ENCODE measurements around the gene KATNB1. TPM values are rescaled to one million over a fixed set of nuclear protein-coding genes. Genes with fewer than 3 reads are reported as not detected.
A peak's percentile ranks its signal among the peaks of the same experiment; 100 is the strongest.

Gene KATNB1
- total and polyA plus RNA-seq, 2 of the 8 experiments (the other 6 are each of a cell fraction or from before 2014, with no cell fraction given), result 50.2 to 60.4 TPM

DNA sequence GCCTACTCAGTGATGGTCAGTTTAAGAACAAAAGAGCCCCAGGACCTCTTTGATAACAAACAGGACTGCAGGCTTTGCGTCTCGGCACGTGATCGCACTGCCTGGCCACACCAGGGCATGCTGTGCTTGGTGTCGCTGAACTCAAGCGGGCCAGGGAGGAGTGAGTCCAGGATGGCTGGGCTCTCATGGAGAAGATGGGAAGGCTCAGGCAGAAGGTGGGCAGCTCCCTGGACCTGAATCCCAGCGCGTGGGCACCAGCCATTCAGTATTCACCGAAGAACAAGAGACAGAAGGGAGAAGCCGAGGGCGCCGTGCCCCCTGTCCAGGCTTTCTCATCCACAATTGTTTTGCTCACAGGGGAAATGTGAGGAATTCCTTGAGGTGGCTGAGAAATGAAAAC lies 11.9 kb downstream of the KATNB1 start:
- no peak for DNase-seq (ENCODE audit: low read depth in 1 of 2, low spot score in 2 of 2)
- Histone ChIP-seq H3K36me3 (ENCODE audit: control insufficient read depth in 2 of 4, insufficient read depth in 4 of 4, low read length in 3 of 4) (peaks cover 0 to 6% (median 0%) of the 10 kb centered on the region in 4 experiments; a peak in 4 of 8 replicates), H3K18ac (ENCODE audit: extremely low read depth, low read length) (no peak overlapping the region), H4K91ac (replicated peaks; ENCODE audit: insufficient read length, low read length) (no peak overlapping the region), H3K9me3 (ENCODE audit: insufficient read depth in 2 of 2, low read depth in 1 of 2, low read length in 1 of 2) (no peaks in the 10 kb centered on the region), H4K8ac (ENCODE audit: extremely low read depth, insufficient read depth, low read length) (peak overlapping the region; percentile 21; the same call in 1 of the 2 replicates), H3K9ac (replicated peaks in 1 of 4; ENCODE audit: extremely low read depth in 1 of 4, low read depth in 3 of 4, low read length in 3 of 4) (no peak overlapping the region), H3K4me2 (ENCODE audit: insufficient read depth in 1 of 2, low read depth in 2 of 2, low read length in 2 of 2) (no peak overlapping the region), H4K5ac (ENCODE audit: insufficient read length, low read depth, low read length) (no peak overlapping the region), H3K27me3 (replicated peaks in 1 of 4; ENCODE audit: control insufficient read depth in 3 of 4, extremely low read depth in 1 of 4, insufficient read depth in 3 of 4, low read length in 3 of 4) (no peaks in the 10 kb centered on the region), H2BK120ac (replicated peaks; ENCODE audit: low read depth, low read length) (no peak overlapping the region), H3K27ac (ENCODE audit: low read depth, low read length) (no peak overlapping the region), H2BK5ac (ENCODE audit: low read depth, low read length) (no peak overlapping the region), H2BK20ac (ENCODE audit: low read length) (no peak overlapping the region), H2AFZ (ENCODE audit: low read length) (no peak overlapping the region), H3K79me1 (ENCODE audit: low read depth, low read length) (no peaks in the 10 kb centered on the region), H3K23ac (ENCODE audit: insufficient read length) (no peak overlapping the region), H3K23me2 (ENCODE audit: low read depth, low read length) (no peaks in the 10 kb centered on the region), H2AK5ac (ENCODE audit: low read depth, low read length) (no peak overlapping the region), H3K4ac (replicated peaks; ENCODE audit: insufficient read length, low read depth, low read length) (no peak overlapping the region), H3K4me3 (ENCODE audit: extremely low read depth in 1 of 4, insufficient read depth in 2 of 4, low read depth in 3 of 4, low read length in 4 of 4) (no peak overlapping the region), H3K14ac (ENCODE audit: insufficient read length) (no peak overlapping the region), H3K56ac (replicated peaks; ENCODE audit: insufficient read length, low read depth, low read length) (no peak overlapping the region), H3K79me2 (ENCODE audit: control insufficient read depth in 1 of 2, insufficient read depth in 2 of 2, low read length in 2 of 2) (no peaks in the 10 kb centered on the region), H2BK12ac (ENCODE audit: low read depth, low read length) (no peak overlapping the region), H4K20me1 (replicated peaks in 1 of 2; ENCODE audit: control insufficient read depth in 1 of 2, insufficient read depth in 2 of 2, low read length in 2 of 2) (peaks cover 0 to 3% of the 10 kb centered on the region in 2 experiments), H3K4me1 (replicated peaks in 1 of 4; ENCODE audit: control insufficient read depth in 3 of 4, insufficient read depth in 4 of 4, low read length in 3 of 4) (no peaks in the 10 kb centered on the region), H2BK15ac (ENCODE audit: low read length) (no peak overlapping the region)
- ChIA-PET CTCF (ENCODE audit: partially characterized antibody) (interaction anchor here (0.8 to 2.4 kb wide), 4 partner anchors 10 to 99 kb away, joined by 3 to 17 read pairs (median 6); no protein-coding TSS in a partner anchor), POLR2A (ENCODE audit: partially characterized antibody) (interaction anchor here (1.9 kb wide), 1 partner anchor 12 kb away, joined by 12 read pairs; the partner anchor contains the start of gene KATNB1)
- WGBS, 2 experiments (ENCODE audit: extremely low coverage in 1 of 2, insufficient coverage in 1 of 2, insufficient read length in 1 of 2, insufficient replicate concordance in 2 of 2, low coverage in 1 of 2, low lambda C conversion rate in 2 of 2, missing lambda C conversion rate in 1 of 2), result 98% methylated on average over 12 of the region's 12 CpGs; no CpG with 5 or more reads in 1 of the 2 experiments
- no peak for FAIRE-seq
- TF ChIP-seq SIN3A (conservative IDR thresholded peaks at IDR 0.05 in 1 of 2, IDR thresholded peaks at IDR 0.05 in 1 of 2; ENCODE audit: low read depth in 1 of 2, low read length in 2 of 2) (no peak), MAFK (IDR thresholded peaks at IDR 0.05; ENCODE audit: low read depth, low read length) (no peak), CBX8 (IDR thresholded peaks at IDR 0.05; ENCODE audit: borderline replicate concordance, low read depth, low read length) (no peak), ATF2 (IDR thresholded peaks at IDR 0.05; ENCODE audit: low read length) (no peak), CTBP2 (IDR thresholded peaks at IDR 0.05; ENCODE audit: borderline replicate concordance, insufficient read depth, insufficient read length, low read length) (no peak), RFX5 (IDR thresholded peaks at IDR 0.05; ENCODE audit: borderline replicate concordance, low read depth, low read length) (no peak), SIRT6 (IDR thresholded peaks at IDR 0.05; ENCODE audit: low read length) (no peak), SP1 (IDR thresholded peaks at IDR 0.05; ENCODE audit: low read depth, low read length) (no peak)

Measured in H1 (cell line).